HG02973 (cell line): ENCODE data around the gene AP5B1.

Experiments
- ATAC-seq: cut with Tn5 transposase; IDR thresholded peaks from one replicate; pipeline ENCODE4 v1.9.1; 2021; ENCODE audit warnings: moderate library complexity; ENCODE audit not compliant: unreplicated experiment

AP5B1 gene

GRCh38 chr11:65780770-65781151 lies at the start of gene AP5B1:
Gene AP5B1 (minus strand): TSS chr11:65780976. CDS start chr11:65780591, 385 bp downstream.
- peak; percentile 48 for ATAC-seq

- no peak for ATAC-seq
Measured at GRCh38 chr11:65829459-65829858, 48.7 kb upstream of the AP5B1 start.

- ATAC-seq: no peak
Measured at GRCh38 chr11:65826984-65827735, 46.4 kb upstream of the AP5B1 start.

GRCh38 chr11:65822776-65823528 lies 42.2 kb upstream of the AP5B1 start:
- no peak for ATAC-seq

- ATAC-seq: no peak
Measured at GRCh38 chr11:65821107-65821506, 40.3 kb upstream of the AP5B1 start.

- ATAC-seq: peak; percentile 68
Measured at GRCh38 chr11:65817835-65818680, 37.3 kb upstream of the AP5B1 start.

- ATAC-seq: no peak
Measured at GRCh38 chr11:65817312-65817834, 36.6 kb upstream of the AP5B1 start.

GRCh38 chr11:65816696-65817095 lies 35.9 kb upstream of the AP5B1 start:
- no peak for ATAC-seq

- ATAC-seq: no peak
Measured at GRCh38 chr11:65814986-65815565, 34.3 kb upstream of the AP5B1 start.

- ATAC-seq: no peak
Measured at GRCh38 chr11:65814131-65814985, 33.6 kb upstream of the AP5B1 start.

GRCh38 chr11:65811764-65812475 lies 31.1 kb upstream of the AP5B1 start:
- no peak for ATAC-seq

- ATAC-seq: no peak
Measured at GRCh38 chr11:65810046-65810868, 29.5 kb upstream of the AP5B1 start.

- ATAC-seq: no peak
Measured at GRCh38 chr11:65809496-65809895, 28.7 kb upstream of the AP5B1 start.

GRCh38 chr11:65808744-65809341 lies 28.1 kb upstream of the AP5B1 start:
- no peak for ATAC-seq

GRCh38 chr11:65806979-65807378 lies 26.2 kb upstream of the AP5B1 start:
- ATAC-seq: no peak

- no peak for ATAC-seq
Measured at GRCh38 chr11:65803797-65804492, 23.2 kb upstream of the AP5B1 start.

GRCh38 chr11:65802841-65803240 lies 22.1 kb upstream of the AP5B1 start:
- peak; percentile 76 for ATAC-seq
